HG02870 (cell line): ENCODE measurements around the gene HS6ST3.
A peak's percentile ranks its signal among the peaks of the same experiment; 100 is the strongest.

Source experiments
- ATAC-seq: cut with Tn5 transposase; IDR thresholded peaks from one replicate; pipeline ENCODE4 v1.9.1; 2021; ENCODE audit warnings: mild to moderate bottlenecking, moderate library complexity; ENCODE audit not compliant: unreplicated experiment

The HS6ST3 gene

DNA sequence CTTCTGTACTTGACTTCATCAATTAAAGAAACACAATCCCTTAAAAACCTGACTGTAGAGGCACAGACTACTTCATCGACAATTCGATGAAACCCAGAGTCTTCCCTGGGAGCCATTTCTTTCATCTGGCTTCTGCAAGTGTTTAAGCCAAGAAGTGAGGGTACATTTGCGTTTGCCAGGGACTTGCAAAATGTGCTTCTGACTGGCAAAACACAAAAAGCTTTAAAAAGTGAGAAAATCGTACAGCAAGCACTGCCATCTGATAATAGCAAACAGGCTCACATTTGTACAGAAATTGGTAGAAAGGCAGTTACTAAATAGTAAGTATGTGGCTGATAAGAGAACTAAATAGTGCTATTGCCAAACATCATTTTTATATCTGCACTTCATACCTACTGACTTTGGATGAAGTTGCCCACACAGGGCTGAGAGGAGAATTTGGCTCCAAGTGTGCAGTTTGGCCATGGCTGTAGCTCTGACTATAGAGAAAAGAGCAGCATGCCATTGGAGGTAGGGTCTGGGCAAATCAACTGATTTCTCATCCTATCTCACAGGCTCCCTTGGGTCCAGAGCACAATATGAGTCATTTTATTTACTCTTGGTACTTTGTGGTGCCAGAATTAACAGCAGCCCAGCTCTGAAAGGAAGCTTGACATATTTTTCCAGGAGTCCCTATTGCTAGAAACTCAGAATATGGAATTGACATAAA is 546.2 kb downstream of the HS6ST3 start:
- ATAC-seq: no peak

GRCh38 chr13:96637039-96637438 is 547.1 kb downstream of the HS6ST3 start:
- no peak for ATAC-seq

DNA sequence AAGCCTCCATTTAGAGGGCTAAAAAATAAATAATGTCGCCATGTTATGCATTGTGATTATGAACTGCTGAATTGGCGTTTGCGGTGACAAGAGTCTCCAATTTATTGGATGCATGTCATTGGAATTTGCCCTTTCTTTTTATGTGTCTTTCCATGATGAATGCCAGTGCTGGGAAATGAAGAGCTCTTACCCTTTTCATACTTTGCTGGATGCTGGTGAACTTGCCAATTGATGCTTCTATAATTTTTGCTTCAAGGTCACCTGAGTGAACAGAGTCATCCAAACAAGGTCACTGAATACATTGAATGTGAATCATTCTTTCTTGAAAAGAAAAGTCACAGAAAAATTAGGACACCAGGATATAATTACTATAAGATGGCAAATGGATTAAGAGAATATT is 556.2 kb downstream of the HS6ST3 start:
- ATAC-seq: no peak

DNA sequence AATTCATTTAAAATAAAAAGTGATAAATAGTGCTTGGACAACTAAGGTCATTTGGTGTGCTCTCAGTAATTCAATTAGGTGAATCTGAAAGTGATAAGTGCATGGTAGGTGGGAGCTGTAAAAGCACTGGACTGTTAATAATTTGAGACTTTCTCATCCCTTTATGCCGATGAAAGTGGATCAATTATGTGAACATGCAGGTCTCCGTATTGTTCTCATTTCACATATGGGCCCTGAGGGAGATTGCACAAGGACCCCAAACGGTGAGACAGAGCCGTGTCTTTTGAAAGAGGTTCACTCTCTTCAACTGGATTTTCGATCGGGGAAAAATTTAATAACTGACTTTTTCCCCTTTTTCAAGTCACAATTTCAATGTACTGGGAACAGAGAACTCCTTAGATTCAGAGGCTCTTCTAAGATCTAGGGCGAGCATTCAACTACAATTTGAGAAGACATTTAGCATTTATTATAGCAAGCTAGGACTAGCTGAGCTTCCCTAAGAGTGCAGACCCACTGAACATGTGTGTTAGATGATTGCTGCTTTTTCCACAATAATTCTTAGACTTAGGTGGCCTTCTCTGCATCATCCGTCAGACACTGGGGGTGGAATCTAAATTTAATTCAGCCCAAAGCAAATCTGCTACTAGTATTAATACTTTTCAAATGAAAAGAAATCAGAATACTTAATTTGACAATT is 556.8 kb downstream of the HS6ST3 start:
- no peak for ATAC-seq

DNA sequence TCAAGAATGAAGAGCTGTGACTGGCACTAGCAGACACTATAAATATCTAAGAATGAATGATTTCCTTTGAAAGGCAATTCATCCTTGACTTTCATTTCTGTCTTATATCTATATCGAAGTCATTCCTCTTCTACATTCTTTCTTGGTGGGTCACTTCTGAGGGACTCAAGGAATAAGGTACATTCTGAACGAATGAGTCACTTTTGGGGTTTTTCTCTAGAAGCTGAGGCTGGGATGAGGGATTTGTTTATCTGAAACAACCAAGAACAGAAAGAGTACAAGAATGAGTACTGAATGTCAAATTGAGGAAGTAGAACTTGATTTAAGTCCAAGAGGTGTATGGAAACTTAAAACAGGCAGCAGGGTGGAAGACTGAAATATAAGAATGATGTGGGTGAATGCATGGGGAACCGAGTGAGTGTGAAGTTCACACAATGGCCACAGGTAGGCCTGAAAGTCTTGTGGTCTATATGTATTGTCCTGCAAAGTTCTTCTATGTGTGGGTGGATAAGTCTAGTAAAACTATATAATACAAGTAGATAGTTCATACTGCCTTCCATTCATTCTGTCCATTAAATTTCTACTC is 560.5 kb downstream of the HS6ST3 start:
- peak; percentile 86 for ATAC-seq

DNA sequence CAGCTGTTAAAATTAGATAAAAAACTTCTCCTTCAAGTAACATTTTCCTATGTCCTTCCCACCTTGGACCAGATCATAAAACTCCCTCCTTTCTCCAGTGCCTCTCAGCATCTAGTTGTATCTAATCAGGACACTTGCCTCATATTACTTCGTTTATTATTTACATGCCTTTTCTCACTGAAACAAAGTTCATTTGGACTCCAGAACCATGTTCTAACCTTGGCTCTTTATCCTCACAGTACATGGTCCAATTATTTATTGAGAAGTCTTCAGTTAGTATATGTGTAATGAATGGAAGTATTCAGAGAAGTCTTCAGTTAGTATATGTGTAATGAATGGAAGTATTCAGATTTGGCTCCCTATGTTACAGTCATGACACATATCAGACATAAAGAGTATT is 561.7 kb downstream of the HS6ST3 start:
- no peak for ATAC-seq

- ATAC-seq: no peak
Observed at GRCh38 chr13:96652506-96652905, 562.6 kb downstream of the HS6ST3 start.

DNA sequence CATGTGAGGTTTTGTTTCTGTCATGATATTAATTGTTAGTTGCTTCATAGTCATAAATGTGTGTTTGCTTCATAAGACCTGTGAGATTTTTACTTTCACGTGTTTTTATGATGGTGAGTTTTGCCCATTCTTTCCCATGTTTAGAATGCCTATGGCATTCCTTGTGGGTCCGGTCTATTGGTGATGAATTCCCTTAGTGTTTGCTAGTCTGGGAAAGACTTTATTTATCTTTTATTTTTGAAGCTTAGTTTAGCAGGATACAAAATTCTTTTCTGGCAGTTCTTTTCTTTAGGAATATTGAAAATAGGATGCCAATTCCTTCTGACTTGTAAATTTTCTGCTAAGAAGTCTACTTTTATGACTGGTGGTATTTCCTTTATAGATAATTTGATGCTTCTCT is 571.7 kb downstream of the HS6ST3 start:
- no peak for ATAC-seq

GRCh38 chr13:96662036-96662435 is 572.1 kb downstream of the HS6ST3 start:
- ATAC-seq: no peak

DNA sequence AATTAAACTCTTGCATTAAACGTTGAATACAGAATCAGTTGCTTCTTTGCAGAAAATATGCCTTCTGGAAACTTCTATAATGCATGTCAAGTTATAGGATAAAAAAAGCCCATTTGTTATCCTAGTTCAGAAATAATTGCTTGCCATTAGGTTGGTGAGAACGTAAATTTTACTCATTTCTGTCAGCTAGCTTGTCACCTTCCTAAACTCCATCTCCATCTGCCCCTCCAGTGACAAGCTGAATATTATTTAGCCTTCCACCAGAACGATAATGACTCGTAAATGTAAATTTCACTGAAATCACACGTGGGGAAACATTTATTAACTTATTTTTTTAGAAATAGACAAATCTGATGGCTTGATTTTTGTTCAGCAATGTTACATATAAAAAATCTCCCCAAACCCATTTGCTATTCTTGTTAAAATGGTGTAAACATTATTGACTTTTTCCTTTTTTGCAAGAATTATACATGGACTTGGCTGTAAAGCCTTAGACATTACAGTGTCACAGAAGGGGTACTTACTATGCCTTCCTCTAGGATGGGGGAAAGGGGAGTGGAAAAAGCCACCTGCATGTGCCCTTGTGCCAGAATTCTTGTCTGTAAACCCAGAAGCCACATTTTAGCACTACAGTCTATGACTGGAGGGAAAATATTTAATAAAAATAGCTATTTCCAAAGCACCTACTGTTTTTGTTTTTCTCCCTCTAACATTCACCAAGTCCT is 577.5 kb downstream of the HS6ST3 start:
- ATAC-seq: no peak

GRCh38 chr13:96671073-96671472 is 581.2 kb downstream of the HS6ST3 start:
- ATAC-seq: no peak

GRCh38 chr13:96672016-96672415 is 582.1 kb downstream of the HS6ST3 start:
- no peak for ATAC-seq

GRCh38 chr13:96673825-96674224 is 583.9 kb downstream of the HS6ST3 start:
- no peak for ATAC-seq

GRCh38 chr13:96677029-96677428 is 587.1 kb downstream of the HS6ST3 start:
- ATAC-seq: no peak

DNA sequence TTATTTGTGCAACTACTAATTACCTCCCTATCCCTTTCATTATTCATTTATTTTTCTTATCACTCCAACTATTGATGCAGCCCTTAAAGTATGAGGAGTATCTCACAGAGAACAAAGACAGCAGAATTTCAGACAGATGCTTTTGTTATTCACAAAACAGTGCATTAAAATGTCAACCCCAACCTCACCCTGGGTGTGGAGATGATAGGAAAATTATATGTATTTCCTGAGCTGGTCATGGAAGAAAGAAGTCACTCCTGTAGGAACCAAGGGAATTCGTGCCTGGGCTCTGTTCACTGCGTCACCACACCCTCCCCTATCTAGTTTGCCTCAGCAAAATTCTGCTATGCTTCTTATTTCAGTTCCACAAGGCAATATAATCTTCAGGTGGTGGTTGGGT is 588.9 kb downstream of the HS6ST3 start:
- ATAC-seq: no peak

GRCh38 chr13:96680898-96681297 is 591.0 kb downstream of the HS6ST3 start:
- ATAC-seq: no peak

DNA sequence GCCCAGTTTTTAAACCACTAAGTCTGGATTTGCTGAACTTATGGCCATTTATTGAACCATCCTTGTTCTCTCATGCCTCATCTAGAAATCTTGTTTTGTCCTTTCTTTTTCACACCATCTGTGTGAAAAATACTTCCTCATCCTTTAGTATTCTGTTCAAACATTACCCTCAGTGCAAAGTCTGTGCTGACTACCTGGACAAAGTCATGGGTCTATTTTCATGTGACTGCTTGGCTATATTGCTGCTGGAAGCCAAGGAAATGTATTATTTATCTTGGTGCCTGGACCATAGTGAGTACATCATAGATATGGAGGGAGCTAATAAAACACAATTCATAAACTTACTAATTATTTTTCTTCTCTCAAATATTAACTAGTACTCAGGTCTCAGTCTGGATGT is 591.9 kb downstream of the HS6ST3 start:
- no peak for ATAC-seq

GRCh38 chr13:96684469-96684868 is 594.6 kb downstream of the HS6ST3 start:
- no peak for ATAC-seq

- no peak for ATAC-seq
Observed at GRCh38 chr13:96684907-96685306, 595.0 kb downstream of the HS6ST3 start.

DNA sequence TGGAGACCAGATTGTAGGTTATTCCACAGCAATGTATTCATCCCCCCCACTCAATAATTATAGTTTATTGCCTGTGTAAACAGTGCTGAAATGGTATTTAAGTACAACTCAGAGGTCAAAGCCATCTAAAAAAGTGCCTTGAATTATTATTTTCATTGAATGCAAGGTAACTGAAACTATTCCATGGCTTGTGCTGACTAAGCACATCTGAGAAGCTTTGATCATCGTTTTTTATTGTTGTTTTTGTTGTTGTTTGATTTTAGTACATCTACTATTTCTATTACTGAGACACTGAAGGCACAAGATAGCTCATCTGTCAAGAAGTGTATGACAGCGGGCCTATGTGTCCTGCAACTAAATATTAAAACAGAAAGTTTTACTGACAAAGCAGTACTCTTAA is 596.4 kb downstream of the HS6ST3 start:
- ATAC-seq: no peak

DNA sequence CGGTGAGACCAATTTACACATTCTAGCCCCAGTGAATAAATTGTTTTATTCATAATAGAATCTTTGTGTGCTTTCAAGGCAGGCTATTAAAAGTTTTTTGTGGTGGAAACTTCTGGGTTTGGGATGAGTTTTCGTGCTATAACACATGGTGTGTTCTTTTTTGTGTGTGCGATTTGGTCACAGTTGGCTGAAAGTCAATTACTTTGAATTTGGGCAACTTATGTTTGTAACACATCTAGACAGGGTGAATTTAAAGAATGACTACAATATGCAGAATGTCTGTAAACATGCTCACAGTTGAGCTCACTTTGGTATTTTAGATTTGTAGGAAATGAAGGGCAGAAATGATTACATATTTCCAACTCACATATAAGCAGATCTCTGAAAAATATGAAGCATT is 597.3 kb downstream of the HS6ST3 start:
- ATAC-seq: no peak

- no peak for ATAC-seq
Observed at GRCh38 chr13:96690998-96691397, 601.1 kb downstream of the HS6ST3 start.
